Ovary (tissue), 3 donors: ENCODE results near the gene IFT57.

Experiments
- POLR2A ChIP-seq: fragments of 450-650 bp; IDR thresholded peaks from one replicate; pipeline ENCODE4 v1.6.1; 2017; ENCODE audit warnings: antibody characterized with exemption, mild to moderate bottlenecking, moderate library complexity
- TF ChIP-seq, protein P1 (sequence below), 3 donors: fragments of 450-650 bp in 2 of 3; fragments of 200-600 bp in 1 of 3; IDR thresholded peaks; one replicate each; pipeline versions ENCODE4 v1.5.1 to v1.8.0; 2016 to 2022; ENCODE audit warnings: antibody characterized with exemption in 3 of 3, mild to moderate bottlenecking in 1 of 3
- donor health status: DM: no; HTN: no; CAD: no.

DNA sequence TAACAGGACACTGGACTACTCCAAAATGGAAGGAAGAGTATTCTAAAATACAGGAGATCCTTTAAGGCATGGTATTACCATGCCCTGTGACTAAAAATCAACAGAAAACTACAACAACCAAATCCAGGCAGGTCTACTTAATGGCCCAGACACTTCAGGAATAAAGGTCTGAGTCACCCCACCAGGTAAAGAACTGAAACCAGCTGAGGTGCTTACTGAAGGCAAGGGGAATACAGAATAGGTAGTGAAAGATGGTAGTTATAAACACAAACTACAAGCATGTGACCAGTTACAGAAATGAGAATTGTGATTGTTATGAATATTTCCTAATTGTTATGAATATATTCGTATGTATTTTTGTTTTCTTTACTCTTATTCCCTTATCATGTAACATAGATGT, 13.4 kb downstream of the IFT57 start:
- no peak for TF ChIP-seq POLR2A
- TF ChIP-seq, protein P1, sequence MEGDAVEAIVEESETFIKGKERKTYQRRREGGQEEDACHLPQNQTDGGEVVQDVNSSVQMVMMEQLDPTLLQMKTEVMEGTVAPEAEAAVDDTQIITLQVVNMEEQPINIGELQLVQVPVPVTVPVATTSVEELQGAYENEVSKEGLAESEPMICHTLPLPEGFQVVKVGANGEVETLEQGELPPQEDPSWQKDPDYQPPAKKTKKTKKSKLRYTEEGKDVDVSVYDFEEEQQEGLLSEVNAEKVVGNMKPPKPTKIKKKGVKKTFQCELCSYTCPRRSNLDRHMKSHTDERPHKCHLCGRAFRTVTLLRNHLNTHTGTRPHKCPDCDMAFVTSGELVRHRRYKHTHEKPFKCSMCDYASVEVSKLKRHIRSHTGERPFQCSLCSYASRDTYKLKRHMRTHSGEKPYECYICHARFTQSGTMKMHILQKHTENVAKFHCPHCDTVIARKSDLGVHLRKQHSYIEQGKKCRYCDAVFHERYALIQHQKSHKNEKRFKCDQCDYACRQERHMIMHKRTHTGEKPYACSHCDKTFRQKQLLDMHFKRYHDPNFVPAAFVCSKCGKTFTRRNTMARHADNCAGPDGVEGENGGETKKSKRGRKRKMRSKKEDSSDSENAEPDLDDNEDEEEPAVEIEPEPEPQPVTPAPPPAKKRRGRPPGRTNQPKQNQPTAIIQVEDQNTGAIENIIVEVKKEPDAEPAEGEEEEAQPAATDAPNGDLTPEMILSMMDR (IDR thresholded peaks at IDR 0.05): no peak
